Fibroblast of lung (primary cell): Measurements from ENCODE around the gene CCDC70. TPM values are rescaled to one million over a fixed set of nuclear protein-coding genes. Genes with fewer than 3 reads are reported as not detected.
"Not testable (repeated sequence)": the region's sequence is repeated elsewhere in the genome, so short reads cannot be mapped to it uniquely, and the experiment has no call there.

Experiments
- DNase-seq, 2 donors: peaks; one replicate each; pipeline versions ENCODE4 v3.0.0 to v3.0.0-alpha.2; 2010; ENCODE audit warnings: low read depth in 2 of 2
- H2AFZ ChIP-seq: 2 replicates; pipeline ENCODE4 v1.5.1; 2012; ENCODE audit warnings: low read length, control low read depth, inconsistent platforms
- H3K27ac ChIP-seq: 2 replicates; pipeline ENCODE4 v1.5.1; 2011; ENCODE audit warnings: low read length, control low read depth; ENCODE audit not compliant: insufficient read depth
- H3K27me3 ChIP-seq: 2 replicates; pipeline ENCODE4 v1.5.1; 2011; ENCODE audit warnings: mild to moderate bottlenecking, low read length; ENCODE audit not compliant: control insufficient read depth, insufficient read depth
- H3K36me3 ChIP-seq: 2 replicates; pipeline ENCODE4 v1.5.1; 2011; ENCODE audit warnings: low read length; ENCODE audit not compliant: control insufficient read depth, insufficient read depth
- H3K4me1 ChIP-seq: 2 replicates; pipeline ENCODE4 v1.5.1; 2011; ENCODE audit warnings: low read length; ENCODE audit not compliant: control insufficient read depth, insufficient read depth; ENCODE audit errors: extremely low read depth
- H3K4me2 ChIP-seq: 2 replicates; pipeline ENCODE4 v1.5.1; 2011; ENCODE audit warnings: low read length, control low read depth; ENCODE audit not compliant: insufficient read depth; ENCODE audit errors: extremely low read depth
- H3K4me3 ChIP-seq, 4 experiments: fragments of 200-600 bp in 1 of 4; sonication (generic) in 1 of 4; replicated peaks in 1 of 4; 2 replicates each; pipeline ENCODE4 v1.5.1; 2011 to 2016; ENCODE audit warnings: low read length in 4 of 4, low read depth in 3 of 4, mild to moderate bottlenecking in 3 of 4, control low read depth in 2 of 4, inconsistent platforms in 1 of 4, mixed read lengths in 1 of 4; ENCODE audit not compliant: insufficient read depth in 1 of 4; ENCODE audit errors: control extremely low read depth in 1 of 4
- H3K79me2 ChIP-seq: 2 replicates; pipeline ENCODE4 v1.5.1; 2012; ENCODE audit warnings: mild to moderate bottlenecking, low read length, inconsistent platforms; ENCODE audit not compliant: control insufficient read depth, insufficient read depth
- H3K9ac ChIP-seq: 2 replicates; pipeline ENCODE4 v1.5.1; 2011; ENCODE audit warnings: mild to moderate bottlenecking, low read length, control low read depth; ENCODE audit not compliant: insufficient read depth
- H3K9me3 ChIP-seq: 2 replicates; pipeline ENCODE4 v1.5.1; 2012; ENCODE audit warnings: low read depth, low read length; ENCODE audit not compliant: control insufficient read depth, insufficient read depth
- H4K20me1 ChIP-seq: 2 replicates; pipeline ENCODE4 v1.5.1; 2011; ENCODE audit warnings: low read length; ENCODE audit not compliant: control insufficient read depth, insufficient read depth; ENCODE audit errors: extremely low read depth
- EZH2 ChIP-seq: IDR thresholded peaks from 2 replicates; pipeline ENCODE4 v1.5.1; 2012; ENCODE audit warnings: low read length, control low read depth, mild to moderate bottlenecking; ENCODE audit errors: missing control alignments
- polyA plus RNA-seq, 2 donors: library from polyadenylated mRNA; depleted of rRNA in 1 of 2; stranded (reverse) in 1 of 2; unstranded in 1 of 2; fragments of >200 nt; gene quantifications; 2 replicates each; pipeline ENCODE4 v1.2.1, GENCODE V29; 2011 to 2012; ENCODE audit warnings: missing spikeins in 1 of 2
- total RNA-seq: library from RNA; depleted of rRNA; stranded (reverse); fragments of >200 nt; gene quantifications from 2 replicates; pipeline ENCODE4 v1.2.1, GENCODE V29; 2014
- TF ChIP-seq, protein P1 (sequence below), 2 donors: IDR thresholded peaks in 1 of 2; conservative IDR thresholded peaks in 1 of 2; 1 replicate in 1 of 2; 2 replicates in 1 of 2; pipeline ENCODE4 v1.5.1; 2011 to 2012; ENCODE audit warnings: low read length in 2 of 2, control low read depth in 1 of 2, inconsistent platforms in 1 of 2, low read depth in 1 of 2, mild to moderate bottlenecking in 1 of 2

CCDC70 gene
- total and polyA plus RNA-seq, 2 donors (not counting 1 experiment from before 2014, with no cell fraction given), result not detected

GRCh38 chr13:51907040-51907732, 45.4 kb downstream of the CCDC70 start:
- DNase-seq, result no peak
- Histone ChIP-seq H3K4me3 (no peak overlapping the region), H3K36me3 (no peaks in the 10 kb centered on the region), H3K9ac (no peak overlapping the region), H3K79me2 (no peaks in the 10 kb centered on the region), H3K27ac (no peak overlapping the region), H2AFZ (no peak overlapping the region), H3K4me2 (no peak overlapping the region), H3K4me1 (no peaks in the 10 kb centered on the region), H3K27me3 (peaks cover 6% of the 10 kb centered on the region), H4K20me1 (no peaks in the 10 kb centered on the region), H3K9me3 (no peaks in the 10 kb centered on the region)
- TF ChIP-seq EZH2, result peak; percentile 13
- TF ChIP-seq, protein P1, sequence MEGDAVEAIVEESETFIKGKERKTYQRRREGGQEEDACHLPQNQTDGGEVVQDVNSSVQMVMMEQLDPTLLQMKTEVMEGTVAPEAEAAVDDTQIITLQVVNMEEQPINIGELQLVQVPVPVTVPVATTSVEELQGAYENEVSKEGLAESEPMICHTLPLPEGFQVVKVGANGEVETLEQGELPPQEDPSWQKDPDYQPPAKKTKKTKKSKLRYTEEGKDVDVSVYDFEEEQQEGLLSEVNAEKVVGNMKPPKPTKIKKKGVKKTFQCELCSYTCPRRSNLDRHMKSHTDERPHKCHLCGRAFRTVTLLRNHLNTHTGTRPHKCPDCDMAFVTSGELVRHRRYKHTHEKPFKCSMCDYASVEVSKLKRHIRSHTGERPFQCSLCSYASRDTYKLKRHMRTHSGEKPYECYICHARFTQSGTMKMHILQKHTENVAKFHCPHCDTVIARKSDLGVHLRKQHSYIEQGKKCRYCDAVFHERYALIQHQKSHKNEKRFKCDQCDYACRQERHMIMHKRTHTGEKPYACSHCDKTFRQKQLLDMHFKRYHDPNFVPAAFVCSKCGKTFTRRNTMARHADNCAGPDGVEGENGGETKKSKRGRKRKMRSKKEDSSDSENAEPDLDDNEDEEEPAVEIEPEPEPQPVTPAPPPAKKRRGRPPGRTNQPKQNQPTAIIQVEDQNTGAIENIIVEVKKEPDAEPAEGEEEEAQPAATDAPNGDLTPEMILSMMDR (conservative IDR thresholded peaks at IDR 0.05 in 1 of 2, IDR thresholded peaks at IDR 0.05 in 1 of 2; ENCODE audit: low read depth in 1 of 2, low read length in 2 of 2), result no peak

GRCh38 chr13:51909265-51909664, 47.5 kb downstream of the CCDC70 start:
- not testable (repeated sequence) for H3K4me2 ChIP-seq, H3K4me3 ChIP-seq, H3K9ac ChIP-seq, H3K36me3 ChIP-seq, H2AFZ ChIP-seq, H3K4me1 ChIP-seq, DNase-seq, H4K20me1 ChIP-seq, H3K79me2 ChIP-seq, H3K27ac ChIP-seq, H3K9me3 ChIP-seq, H3K27me3 ChIP-seq

- DNase-seq, result no peak
- H3K4me2 ChIP-seq, result no peak overlapping the region
- H3K36me3 ChIP-seq, result no peaks in the 10 kb centered on the region
- H3K27ac ChIP-seq, result no peak overlapping the region
- no peak overlapping the region for H3K9ac ChIP-seq
- H3K4me3 ChIP-seq, result no peak overlapping the region
- no peaks in the 10 kb centered on the region for H3K4me1 ChIP-seq
- H4K20me1 ChIP-seq, result no peaks in the 10 kb centered on the region
- TF ChIP-seq EZH2, result no peak
- TF ChIP-seq, protein P1 (conservative IDR thresholded peaks at IDR 0.05 in 1 of 2, IDR thresholded peaks at IDR 0.05 in 1 of 2; ENCODE audit: low read depth in 1 of 2, low read length in 2 of 2), result no peak
- H3K79me2 ChIP-seq, result no peaks in the 10 kb centered on the region
- H2AFZ ChIP-seq, result no peak overlapping the region
- no peaks in the 10 kb centered on the region for H3K9me3 ChIP-seq
- H3K27me3 ChIP-seq, result peaks cover 6% of the 10 kb centered on the region
These were observed 48.7 kb downstream of the CCDC70 start for GRCh38 chr13:51910508-51910907.
